ENCODE measurements around the gene TMPRSS4.

GRCh38 chr11:118111744-118112035 lies 34.8 kb downstream of the TMPRSS4 start:
- no peak for TF ChIP-seq CEBPB (IDR thresholded peaks at IDR 0.05; ENCODE audit: borderline replicate concordance, low read depth, low read length)
- TF ChIP-seq USF2 (IDR thresholded peaks at IDR 0.05; ENCODE audit: low read depth, low read length) = no peak
- no peak for TF ChIP-seq USF2 (CRISPR knock-in tag; IDR thresholded peaks at IDR 0.05; ENCODE audit: borderline replicate concordance)
- no peak for TF ChIP-seq ARID5B (CRISPR knock-in tag; IDR thresholded peaks at IDR 0.05)
- TF ChIP-seq CHCHD3 (CRISPR knock-in tag; IDR thresholded peaks at IDR 0.05) = no peak
- TF ChIP-seq POLR2A (IDR thresholded peaks at IDR 0.05; ENCODE audit: insufficient read depth in 1 of 2, low read depth in 2 of 2, low read length in 2 of 2) = no peak
- no peak for TF ChIP-seq POLR2AphosphoS5 (IDR thresholded peaks at IDR 0.05; ENCODE audit: low read depth, low read length)
- TF ChIP-seq RAD21 (CRISPR knock-in tag; IDR thresholded peaks at IDR 0.05) = no peak
- TF ChIP-seq HDAC2 (CRISPR knock-in tag; IDR thresholded peaks at IDR 0.05) = no peak
- no peak for TF ChIP-seq CC2D1A (CRISPR knock-in tag; IDR thresholded peaks at IDR 0.05)
- no peak for TF ChIP-seq CBX1 (IDR thresholded peaks at IDR 0.05; ENCODE audit: low read depth)
- TF ChIP-seq ZNF513 (CRISPR knock-in tag; conservative IDR thresholded peaks at IDR 0.05) = no peak
- no peak for TF ChIP-seq THAP11 (CRISPR knock-in tag; IDR thresholded peaks at IDR 0.05)
- TF ChIP-seq ARNTL (CRISPR knock-in tag; IDR thresholded peaks at IDR 0.05) = no peak
- TF ChIP-seq NFYB (CRISPR knock-in tag; IDR thresholded peaks at IDR 0.05) = no peak

All from HepG2 (cell line).